Adipocyte (in vitro differentiated cells): ENCODE results near the gene ZG16B.

ENCODE experiments used
- DNase-seq: peaks from one replicate; pipeline ENCODE4 v3.0.0-alpha.2; 2015; ENCODE audit warnings: low read depth
- H3K27me3 ChIP-seq: replicated peaks from 2 replicates; pipeline ENCODE4 v1.7.0; 2013; ENCODE audit warnings: mild to moderate bottlenecking, low read length, moderate library complexity; ENCODE audit not compliant: control insufficient read depth, insufficient read depth
- H3K36me3 ChIP-seq: 2 replicates; pipeline ENCODE4 v1.7.0; 2013; ENCODE audit warnings: low read length, mild to moderate bottlenecking, moderate library complexity; ENCODE audit not compliant: control insufficient read depth, insufficient read depth, severe bottlenecking
- H3K4me1 ChIP-seq: 2 replicates; pipeline ENCODE4 v1.7.0; 2013; ENCODE audit warnings: mild to moderate bottlenecking, low read length, moderate library complexity; ENCODE audit not compliant: control insufficient read depth, insufficient read depth
- H3K4me3 ChIP-seq: 2 replicates; pipeline ENCODE4 v1.7.0; 2013; ENCODE audit warnings: mild to moderate bottlenecking, low read length, moderate library complexity
- H3K9ac ChIP-seq: 2 replicates; pipeline ENCODE4 v1.7.0; 2013; ENCODE audit warnings: mild to moderate bottlenecking, low read length, moderate library complexity
- H3K9me3 ChIP-seq: 2 replicates; pipeline ENCODE4 v1.7.0; 2013; ENCODE audit warnings: mild to moderate bottlenecking, low read length, moderate library complexity; ENCODE audit not compliant: control insufficient read depth

Gene ZG16B

DNA sequence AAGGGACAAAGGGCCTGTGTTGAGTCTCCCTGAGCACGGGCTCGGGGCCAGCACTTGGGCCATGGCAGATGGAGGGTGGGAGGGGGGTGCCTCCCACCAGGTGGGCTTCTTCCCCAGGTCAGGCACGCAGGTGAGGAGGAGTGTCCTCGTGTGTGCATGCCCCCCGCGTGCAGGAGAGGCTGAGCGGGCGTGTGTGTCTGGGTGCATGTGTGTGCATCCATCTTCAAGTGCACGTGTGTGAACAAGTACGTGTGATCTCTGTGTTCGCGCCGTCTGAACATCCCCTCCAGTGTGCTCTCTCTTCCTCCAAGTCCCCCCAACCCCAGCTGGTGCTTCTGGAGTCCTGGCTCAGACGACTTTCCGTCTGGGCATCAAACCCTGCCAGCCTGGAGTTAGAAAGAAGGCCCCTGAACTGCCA, 2.7 kb upstream of the ZG16B start:
- no peak overlapping the region for H3K9ac ChIP-seq
- H3K4me3 ChIP-seq: no peak overlapping the region
- H3K4me1 ChIP-seq: no peaks in the 10 kb centered on the region
- H3K27me3 ChIP-seq: peaks cover 62% of the 10 kb centered on the region
- H3K36me3 ChIP-seq: no peaks in the 10 kb centered on the region
- no peak for DNase-seq
- H3K9me3 ChIP-seq: no peaks in the 10 kb centered on the region

DNA sequence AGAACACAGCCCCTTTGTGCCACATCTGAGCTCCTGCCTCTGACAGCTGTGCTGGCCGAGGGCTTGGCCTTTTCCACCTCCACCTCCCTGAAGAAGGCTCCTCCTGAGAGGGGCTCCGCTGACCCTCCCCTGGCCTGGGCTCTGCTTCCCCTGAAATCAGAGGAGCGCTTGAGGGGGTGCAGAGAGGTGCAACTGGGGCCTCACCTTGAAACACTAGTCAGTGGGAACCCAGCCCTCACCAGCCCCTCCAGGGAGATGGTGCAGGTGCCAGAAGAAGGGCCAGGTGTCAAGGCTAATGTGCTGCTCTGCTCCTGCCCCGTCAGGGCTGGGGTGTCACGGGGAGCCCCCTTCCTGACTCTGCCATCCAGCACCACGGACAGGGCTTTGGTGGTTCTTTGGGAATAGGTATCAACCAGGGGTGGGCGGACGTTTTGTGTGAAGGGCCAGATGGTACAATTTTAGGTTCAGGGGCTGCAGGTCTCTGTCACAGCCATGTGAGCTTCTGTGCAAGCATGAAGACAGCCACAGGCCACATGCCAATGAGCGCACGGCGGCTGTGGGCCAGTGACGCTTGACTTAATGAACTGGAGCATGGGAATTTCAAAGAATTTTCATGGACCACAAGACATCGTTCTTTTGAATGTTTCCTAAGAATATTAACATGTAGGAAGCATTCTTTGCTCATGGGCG, 2.1 kb upstream of the ZG16B start:
- H3K9ac ChIP-seq: no peak overlapping the region
- peaks cover 62% of the 10 kb centered on the region for H3K27me3 ChIP-seq
- H3K9me3 ChIP-seq: no peaks in the 10 kb centered on the region
- DNase-seq: no peak
- no peaks in the 10 kb centered on the region for H3K36me3 ChIP-seq
- no peaks in the 10 kb centered on the region for H3K4me1 ChIP-seq
- H3K4me3 ChIP-seq: no peak overlapping the region

DNA sequence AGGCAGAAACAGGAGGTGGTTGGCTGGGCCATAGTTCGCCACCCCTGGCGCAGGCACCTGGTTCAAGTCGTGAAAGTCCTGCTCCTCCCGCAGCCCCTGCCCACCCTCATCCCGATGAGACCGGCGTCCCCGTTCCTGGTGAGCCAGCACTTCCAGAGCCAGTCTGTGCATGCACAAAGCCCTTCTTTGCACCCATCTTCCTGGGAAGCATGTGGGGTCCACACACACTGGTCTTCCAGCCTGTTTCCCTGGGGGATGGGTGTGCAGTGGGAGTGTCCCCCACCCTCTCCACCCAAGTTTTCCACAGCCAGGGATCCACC, 1.6 kb upstream of the ZG16B start:
- no peaks in the 10 kb centered on the region for H3K9me3 ChIP-seq
- DNase-seq: no peak
- no peak overlapping the region for H3K4me3 ChIP-seq
- peaks cover 63% of the 10 kb centered on the region for H3K27me3 ChIP-seq
- H3K36me3 ChIP-seq: no peaks in the 10 kb centered on the region
- H3K9ac ChIP-seq: no peak overlapping the region
- H3K4me1 ChIP-seq: no peaks in the 10 kb centered on the region

DNA sequence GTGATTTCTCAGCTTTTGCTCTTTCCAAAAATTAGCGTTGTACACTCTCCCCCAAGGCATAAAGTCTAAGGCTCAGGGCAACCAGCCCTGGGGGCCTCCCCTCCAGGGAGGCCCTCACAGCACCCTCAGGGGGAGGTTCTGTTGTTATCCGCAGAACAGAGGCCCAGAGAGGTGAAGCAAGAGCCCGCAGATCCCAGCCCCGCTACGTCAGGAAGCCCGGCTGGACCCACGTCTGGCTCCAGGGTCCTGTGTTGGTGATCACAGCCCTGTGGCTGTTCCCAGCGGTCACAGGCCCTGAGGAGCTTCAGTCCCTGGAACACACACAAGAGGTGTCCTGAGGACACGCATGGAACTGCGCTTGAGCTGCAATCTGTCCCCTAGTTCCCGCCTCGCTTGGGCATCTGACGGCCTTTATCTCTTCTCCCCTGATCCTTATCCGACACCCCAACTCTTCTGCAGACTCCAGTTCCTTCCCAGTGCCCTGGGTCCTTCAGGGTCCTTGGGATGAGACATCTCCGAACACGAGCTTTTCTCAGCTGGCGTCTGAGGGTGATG, 1.1 kb upstream of the ZG16B start:
- no peaks in the 10 kb centered on the region for H3K9me3 ChIP-seq
- H3K27me3 ChIP-seq: peaks cover 63% of the 10 kb centered on the region
- H3K9ac ChIP-seq: no peak overlapping the region
- no peak overlapping the region for H3K4me3 ChIP-seq
- H3K4me1 ChIP-seq: no peaks in the 10 kb centered on the region
- H3K36me3 ChIP-seq: no peaks in the 10 kb centered on the region
- no peak for DNase-seq

DNA sequence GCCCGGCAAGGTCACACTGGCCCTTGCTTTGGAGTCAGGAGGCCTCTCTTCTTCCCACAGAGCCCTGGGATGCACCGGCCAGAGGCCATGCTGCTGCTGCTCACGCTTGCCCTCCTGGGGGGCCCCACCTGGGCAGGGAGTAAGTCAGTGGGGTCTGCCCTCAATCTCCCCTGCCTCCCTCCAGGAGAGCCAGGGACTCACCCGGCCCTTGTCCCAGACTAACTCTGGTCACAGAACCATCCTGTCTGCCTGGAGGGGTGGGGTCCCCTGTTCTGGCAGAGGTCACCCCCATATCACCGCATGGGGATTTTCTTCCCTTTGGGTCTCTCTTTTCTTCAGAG, 222 bp downstream of the ZG16B start:
- Histone ChIP-seq H3K4me1 (peaks cover under 1% of the 10 kb centered on the region), H3K9ac (no peak overlapping the region)

DNA sequence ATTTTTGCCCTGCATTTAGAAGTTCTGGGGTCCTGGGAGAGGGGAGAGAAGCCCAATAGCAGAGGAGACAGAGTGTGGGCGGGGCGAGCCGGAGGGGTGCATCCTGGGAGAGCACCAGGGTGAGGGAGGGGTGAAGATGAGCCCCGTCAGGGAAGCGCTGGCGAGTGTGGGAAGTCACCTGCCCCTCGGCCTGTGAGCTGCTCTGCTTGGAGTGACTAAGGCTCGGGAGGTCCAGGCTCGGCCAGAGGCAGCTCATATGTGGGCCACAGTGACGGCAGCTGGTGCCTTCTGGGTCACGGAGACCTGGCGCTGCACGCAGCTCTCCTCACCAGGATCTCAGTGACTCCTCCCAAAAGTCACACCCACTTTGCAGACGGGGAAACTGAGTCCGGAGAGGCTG, 1.1 kb downstream of the ZG16B start:
- DNase-seq: no peak
- Histone ChIP-seq H3K9ac (no peak overlapping the region), H3K36me3 (no peaks in the 10 kb centered on the region), H3K9me3 (no peaks in the 10 kb centered on the region), H3K4me1 (peaks cover 4% of the 10 kb centered on the region), H3K4me3 (no peak overlapping the region), H3K27me3 (peaks cover 53% of the 10 kb centered on the region)

More for the DNA sequence above, 222 bp downstream of the ZG16B start:
- DNase-seq: no peak
- H3K27me3 ChIP-seq: peaks cover 62% of the 10 kb centered on the region
- no peaks in the 10 kb centered on the region for H3K36me3 ChIP-seq
- no peaks in the 10 kb centered on the region for H3K9me3 ChIP-seq
- no peak overlapping the region for H3K4me3 ChIP-seq

DNA sequence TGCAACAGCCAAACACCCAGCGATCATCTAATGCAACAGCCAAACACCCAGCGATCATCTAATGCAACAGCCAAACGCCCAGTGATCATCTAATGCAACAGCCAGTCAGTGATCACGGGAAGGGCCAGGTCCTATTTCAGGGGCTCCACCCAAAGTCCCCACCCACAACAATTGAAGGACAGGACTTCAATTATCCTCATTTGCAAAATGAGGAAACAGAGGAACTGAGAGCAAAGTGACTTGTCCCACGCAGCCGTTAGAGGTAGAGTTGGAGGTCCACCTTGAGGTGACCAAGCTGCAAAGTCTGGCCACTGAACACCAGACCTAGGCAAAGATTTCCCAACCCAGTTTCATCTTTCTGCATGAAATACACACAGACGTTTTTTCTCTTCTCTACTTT, 3.7 kb downstream of the ZG16B start:
- Histone ChIP-seq H3K9ac (no peak overlapping the region), H3K4me3 (no peak overlapping the region), H3K27me3 (peaks cover 31% of the 10 kb centered on the region), H3K9me3 (no peaks in the 10 kb centered on the region), H3K4me1 (peaks cover 4% of the 10 kb centered on the region), H3K36me3 (no peaks in the 10 kb centered on the region)
- DNase-seq: no peak

DNA sequence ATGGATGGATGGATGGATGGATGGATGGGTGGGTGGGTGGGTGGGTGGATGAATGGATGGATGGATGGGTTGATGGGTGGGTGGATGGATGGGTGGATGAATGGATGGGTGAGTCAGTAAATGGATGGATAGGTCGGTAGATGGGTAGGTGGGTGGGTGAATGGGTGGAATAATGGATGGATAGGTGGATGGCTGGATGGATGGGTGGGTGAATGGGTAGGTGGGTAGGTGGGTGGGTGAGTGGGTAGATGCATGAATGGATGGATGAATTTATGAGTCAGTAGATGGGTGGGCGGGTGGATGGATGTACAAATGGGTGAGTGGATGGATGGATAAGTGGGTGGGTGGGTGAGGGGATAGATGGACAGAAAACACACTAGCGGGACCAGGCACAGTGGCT, 4.9 kb downstream of the ZG16B start:
- Histone ChIP-seq H3K36me3 (no peaks in the 10 kb centered on the region), H3K9ac (no peak overlapping the region), H3K4me3 (no peak overlapping the region), H3K4me1 (peaks cover 9% of the 10 kb centered on the region), H3K27me3 (peaks cover 25% of the 10 kb centered on the region), H3K9me3 (no peaks in the 10 kb centered on the region)
- DNase-seq: no peak

DNA sequence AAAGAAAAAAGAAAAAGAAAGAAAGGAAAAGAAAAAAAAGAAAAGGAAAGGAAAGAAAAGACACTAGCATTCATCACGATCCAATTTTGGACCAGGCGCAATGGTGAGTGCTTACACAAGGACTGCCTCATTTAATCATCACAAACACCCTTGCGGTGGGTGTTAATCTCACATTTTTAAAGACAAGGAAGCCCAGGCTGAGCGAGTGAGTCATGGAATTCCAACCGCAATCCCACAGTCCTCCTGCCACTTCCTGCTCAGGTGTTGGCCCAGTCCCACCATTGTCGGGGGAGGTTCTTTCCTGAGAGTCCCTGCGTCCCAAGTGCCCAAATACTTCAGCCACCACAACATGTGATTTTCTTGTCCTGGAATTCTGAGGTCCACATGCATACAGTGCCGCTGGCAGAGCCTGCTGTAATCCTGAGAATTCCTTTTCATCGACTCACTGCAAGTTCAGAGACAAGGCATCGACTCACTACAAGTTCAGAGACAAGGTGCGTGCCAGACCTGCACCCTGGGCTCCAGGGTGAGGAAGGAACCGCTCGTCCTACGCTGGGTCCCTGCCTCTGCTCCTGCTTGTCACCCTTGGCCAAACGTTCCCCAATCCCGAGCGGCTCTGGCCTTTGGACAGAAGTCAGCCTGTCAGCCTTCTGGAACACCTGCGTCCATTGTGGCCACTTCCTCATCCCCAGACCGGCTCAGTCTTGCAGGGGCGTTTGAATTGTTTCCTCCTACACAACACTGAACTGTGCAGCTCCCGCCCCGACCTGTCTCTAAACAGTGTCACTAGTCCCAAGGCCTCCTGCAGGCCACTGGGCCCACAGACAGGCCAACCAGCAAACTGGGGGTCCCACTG, 5.8 kb downstream of the ZG16B start:
- peaks cover 22% of the 10 kb centered on the region for H3K27me3 ChIP-seq
- DNase-seq: peak; percentile 79
- H3K4me1 ChIP-seq: peaks cover 9% of the 10 kb centered on the region
- no peaks in the 10 kb centered on the region for H3K36me3 ChIP-seq
- H3K9me3 ChIP-seq: no peaks in the 10 kb centered on the region
- no peak overlapping the region for H3K4me3 ChIP-seq
- H3K9ac ChIP-seq: no peak overlapping the region

DNA sequence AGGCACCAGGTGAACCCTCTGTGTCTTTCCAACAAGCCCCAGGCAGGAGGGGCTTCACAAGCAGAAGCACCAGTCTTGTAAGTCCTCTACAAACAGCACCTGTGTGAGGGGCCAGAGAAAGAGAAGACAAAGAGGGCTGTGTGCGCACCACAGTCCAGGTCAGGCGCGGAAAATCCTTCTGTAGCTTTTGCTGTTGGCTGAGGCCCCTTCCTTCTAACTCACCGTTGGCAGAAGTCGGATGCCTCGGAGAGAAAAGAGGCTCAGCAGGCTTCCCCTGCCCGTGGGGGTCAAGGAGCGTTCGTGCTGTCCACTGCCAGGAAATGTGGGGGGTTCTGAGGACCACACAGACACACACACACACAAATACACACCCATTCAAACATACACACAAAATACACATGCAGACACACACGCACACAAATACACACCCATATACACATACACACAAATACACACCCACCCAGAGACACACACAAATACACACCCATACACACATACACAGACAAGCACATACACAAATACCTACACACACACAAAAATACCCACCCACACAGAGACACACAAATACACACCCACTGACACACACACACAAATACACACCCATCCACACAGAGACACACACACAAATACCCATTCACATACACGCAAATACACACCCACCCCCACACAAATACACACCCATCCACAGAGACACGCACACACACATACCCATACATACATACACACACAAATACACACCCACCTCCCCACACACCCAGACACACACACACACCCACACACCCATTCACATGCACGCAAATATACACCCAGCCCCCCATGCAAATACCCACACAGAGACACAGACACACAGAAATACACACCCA, 6.8 kb downstream of the ZG16B start:
- Histone ChIP-seq H3K9ac (no peak overlapping the region), H3K4me1 (peaks cover 9% of the 10 kb centered on the region), H3K4me3 (no peak overlapping the region), H3K36me3 (no peaks in the 10 kb centered on the region), H3K27me3 (peaks cover 12% of the 10 kb centered on the region), H3K9me3 (no peaks in the 10 kb centered on the region)
- no peak for DNase-seq

DNA sequence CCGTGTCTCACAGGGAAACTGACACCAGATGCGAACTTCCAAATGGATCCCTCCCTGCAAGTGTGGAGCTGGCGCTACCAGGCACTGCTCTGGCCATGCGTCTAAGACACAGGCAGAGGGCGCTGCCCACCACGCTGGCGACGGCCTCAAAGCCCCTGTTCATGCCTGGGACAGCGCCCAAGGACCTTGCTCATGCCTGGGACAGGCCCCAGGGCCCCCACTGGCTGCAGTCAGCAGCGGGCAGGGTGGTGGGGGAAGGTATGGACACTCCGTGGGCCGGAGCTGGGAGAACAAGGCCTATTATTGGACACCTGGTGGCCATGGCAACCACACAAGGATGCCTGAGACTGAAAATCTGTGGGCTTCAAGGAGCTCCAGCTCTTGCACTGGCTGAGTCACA, 8.8 kb downstream of the ZG16B start:
- peak; percentile 83 for DNase-seq
- Histone ChIP-seq H3K4me3 (no peak overlapping the region), H3K9me3 (no peaks in the 10 kb centered on the region), H3K4me1 (peaks cover 9% of the 10 kb centered on the region), H3K9ac (peak overlapping the region; percentile 19), H3K27me3 (no peaks in the 10 kb centered on the region), H3K36me3 (no peaks in the 10 kb centered on the region)
